ENCODE results near the gene CD274. TPM values are rescaled to one million over a fixed set of nuclear protein-coding genes. Genes with fewer than 3 reads are reported as not detected.

The CD274 gene
- total and polyA plus RNA-seq, 2 of the 8 experiments (the other 6 are each of a cell fraction or from before 2014, with no cell fraction given), result 0.08 to 0.15 TPM

DNA sequence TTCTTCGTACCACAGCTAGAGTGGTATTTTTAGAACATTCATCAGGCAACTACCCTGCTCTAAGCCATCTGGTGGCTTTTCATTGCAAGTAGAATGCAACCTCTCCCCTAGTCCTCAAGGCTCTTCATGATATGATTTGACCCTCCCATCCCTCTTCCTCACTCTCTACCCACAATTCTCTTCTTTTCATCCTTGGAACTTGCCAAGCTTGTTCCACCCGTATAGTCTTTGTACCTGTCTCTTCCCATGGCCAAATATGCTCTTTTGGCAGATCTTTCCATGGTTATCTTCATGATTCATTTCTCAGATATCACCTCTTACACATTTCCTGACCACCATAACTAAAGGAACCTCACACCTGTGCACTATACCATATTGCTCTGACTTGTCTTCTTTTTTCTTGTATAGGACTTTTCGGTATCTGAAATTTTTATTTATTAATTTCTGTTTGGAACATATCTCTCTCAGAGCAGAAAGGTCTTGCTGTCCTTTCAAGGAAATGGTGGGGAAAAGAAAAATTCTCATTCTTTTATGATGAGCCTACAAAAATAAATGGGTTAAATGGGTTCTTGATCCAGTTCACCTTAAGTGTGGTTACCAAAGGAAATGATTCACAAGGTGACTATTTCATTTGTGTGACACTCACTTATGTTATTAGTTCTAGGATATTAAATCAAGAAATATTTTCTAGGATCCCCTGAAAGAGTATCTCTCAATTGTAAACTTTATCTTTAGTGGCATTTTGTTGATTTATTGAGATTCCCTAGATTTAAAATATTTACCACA is 3.7 kb upstream of the CD274 start:
- ChIA-PET CTCF (ENCODE audit: partially characterized antibody) (interaction anchor here (0.5 to 2.0 kb wide), 3 partner anchors 34 to 215 kb away, joined by 3 to 6 read pairs (median 4); no protein-coding TSS in a partner anchor), POLR2A (ENCODE audit: partially characterized antibody) (no interaction called here)
- Histone ChIP-seq H3K23ac (ENCODE audit: insufficient read length) (no peak overlapping the region), H3K56ac (replicated peaks; ENCODE audit: insufficient read length, low read depth, low read length) (no peak overlapping the region), H3K4ac (replicated peaks; ENCODE audit: insufficient read length, low read depth, low read length) (no peak overlapping the region), H3K4me2 (ENCODE audit: insufficient read depth in 1 of 2, low read depth in 2 of 2, low read length in 2 of 2) (no peak overlapping the region), H3K14ac (ENCODE audit: insufficient read length) (no peak overlapping the region), H3K9ac (replicated peaks in 1 of 4; ENCODE audit: extremely low read depth in 1 of 4, low read depth in 3 of 4, low read length in 3 of 4) (no peak overlapping the region), H4K8ac (ENCODE audit: extremely low read depth, insufficient read depth, low read length) (no peak overlapping the region), H3K23me2 (ENCODE audit: low read depth, low read length) (no peaks in the 10 kb centered on the region; the same call in 1 of the 2 replicates), H2BK12ac (ENCODE audit: low read depth, low read length) (no peak overlapping the region), H3K79me2 (ENCODE audit: control insufficient read depth in 1 of 2, insufficient read depth in 2 of 2, low read length in 2 of 2) (no peaks in the 10 kb centered on the region), H2BK5ac (ENCODE audit: low read depth, low read length) (no peak overlapping the region), H4K20me1 (replicated peaks in 1 of 2; ENCODE audit: control insufficient read depth in 1 of 2, insufficient read depth in 2 of 2, low read length in 2 of 2) (no peaks in the 10 kb centered on the region), H3K36me3 (ENCODE audit: control insufficient read depth in 2 of 4, insufficient read depth in 4 of 4, low read length in 3 of 4) (no peaks in the 10 kb centered on the region; a peak in 1 of 8 replicates), H4K91ac (replicated peaks; ENCODE audit: insufficient read length, low read length) (no peak overlapping the region), H2AFZ (ENCODE audit: low read length) (no peak overlapping the region), H3K18ac (ENCODE audit: extremely low read depth, low read length) (no peak overlapping the region), H2AK5ac (ENCODE audit: low read depth, low read length) (no peak overlapping the region), H3K27me3 (replicated peaks in 1 of 4; ENCODE audit: control insufficient read depth in 3 of 4, extremely low read depth in 1 of 4, insufficient read depth in 3 of 4, low read length in 3 of 4) (no peaks in the 10 kb centered on the region; a peak in 1 of 7 replicates), H3K79me1 (ENCODE audit: low read depth, low read length) (no peaks in the 10 kb centered on the region), H3K9me3 (ENCODE audit: insufficient read depth in 2 of 2, low read depth in 1 of 2, low read length in 1 of 2) (no peaks in the 10 kb centered on the region), H2BK15ac (ENCODE audit: low read length) (no peak overlapping the region), H3K4me3 (ENCODE audit: extremely low read depth in 1 of 4, insufficient read depth in 2 of 4, low read depth in 3 of 4, low read length in 4 of 4) (no peak overlapping the region), H2BK120ac (replicated peaks; ENCODE audit: low read depth, low read length) (no peak overlapping the region), H4K5ac (ENCODE audit: insufficient read length, low read depth, low read length) (no peak overlapping the region), H3K4me1 (replicated peaks in 1 of 4; ENCODE audit: control insufficient read depth in 3 of 4, insufficient read depth in 4 of 4, low read length in 3 of 4) (peaks cover 0 to 2% (median 0%) of the 10 kb centered on the region in 4 experiments; a peak in 2 of 7 replicates), H2BK20ac (ENCODE audit: low read length) (no peak overlapping the region), H3K27ac (ENCODE audit: low read depth, low read length) (no peak overlapping the region)
- 84% methylated on average over 3 of the region's 3 CpGs; no CpG with 5 or more reads in 1 of the 2 experiments for WGBS, 2 experiments (ENCODE audit: extremely low coverage in 1 of 2, insufficient coverage in 1 of 2, insufficient read length in 1 of 2, insufficient replicate concordance in 2 of 2, low coverage in 1 of 2, low lambda C conversion rate in 2 of 2, missing lambda C conversion rate in 1 of 2)
- DNase-seq (ENCODE audit: low read depth in 1 of 2, low spot score in 2 of 2), result no peak
- FAIRE-seq, result no peak
- TF ChIP-seq, protein P1, sequence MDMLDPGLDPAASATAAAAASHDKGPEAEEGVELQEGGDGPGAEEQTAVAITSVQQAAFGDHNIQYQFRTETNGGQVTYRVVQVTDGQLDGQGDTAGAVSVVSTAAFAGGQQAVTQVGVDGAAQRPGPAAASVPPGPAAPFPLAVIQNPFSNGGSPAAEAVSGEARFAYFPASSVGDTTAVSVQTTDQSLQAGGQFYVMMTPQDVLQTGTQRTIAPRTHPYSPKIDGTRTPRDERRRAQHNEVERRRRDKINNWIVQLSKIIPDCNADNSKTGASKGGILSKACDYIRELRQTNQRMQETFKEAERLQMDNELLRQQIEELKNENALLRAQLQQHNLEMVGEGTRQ (IDR thresholded peaks at IDR 0.05; ENCODE audit: low read length), result no peak
- TF ChIP-seq SIRT6 (IDR thresholded peaks at IDR 0.05; ENCODE audit: low read length), result no peak
- no peak for TF ChIP-seq RAD21 (IDR thresholded peaks at IDR 0.05 in 1 of 2, conservative IDR thresholded peaks at IDR 0.05 in 1 of 2; ENCODE audit: low read depth in 2 of 2, low read length in 2 of 2)
- TF ChIP-seq RBBP5 (IDR thresholded peaks at IDR 0.05; ENCODE audit: borderline replicate concordance, low read depth, low read length), result no peak
- no peak for TF ChIP-seq KDM4A (IDR thresholded peaks at IDR 0.05; ENCODE audit: low read depth, low read length, severe bottlenecking)
- TF ChIP-seq SIN3A (conservative IDR thresholded peaks at IDR 0.05 in 1 of 2, IDR thresholded peaks at IDR 0.05 in 1 of 2; ENCODE audit: low read depth in 1 of 2, low read length in 2 of 2), result no peak
